WTC11 (cell line): ENCODE results near the gene KCNJ16. TPM values are rescaled to one million over a fixed set of nuclear protein-coding genes. Genes with fewer than 3 reads are reported as not detected.

Experiments
- ATAC-seq: fragments of 200-7000 bp; cut with Tn5 transposase; 2 replicates; pipeline ENCODE4 v1.10.0; 2021; ENCODE audit warnings: mild to moderate bottlenecking, moderate library complexity
- CTCF ChIA-PET: fragments of 300-600 bp; sonication (Branson Sonifier 250); formaldehyde crosslinking; loops from one replicate; lab custom pipeline; 2021; ENCODE audit warnings: antibody characterized with exemption; lab: Charles Lee
- POLR2A ChIA-PET: fragments of 350-600 bp; sonication (Branson Sonifier 250); formaldehyde crosslinking; loops from one replicate; lab custom pipeline; 2021; ENCODE audit warnings: antibody characterized with exemption; lab: Charles Lee
- DNase-seq: peaks from one replicate; pipeline ENCODE4 v3.0.0; 2021; ENCODE audit warnings: low spot score
- H3K27ac Mint-ChIP-seq: 2 replicates; pipeline ENCODE4 v1.8.0; 2021; ENCODE audit warnings: mixed read lengths
- H3K27me3 Mint-ChIP-seq: 2 replicates; pipeline ENCODE4 v1.8.0; 2021; ENCODE audit warnings: low read depth, mild to moderate bottlenecking, moderate library complexity, mixed read lengths
- H3K36me3 Mint-ChIP-seq: 2 replicates; pipeline ENCODE4 v1.8.0; 2021; ENCODE audit warnings: mixed read lengths
- H3K4me1 Mint-ChIP-seq: 2 replicates; pipeline ENCODE4 v1.8.0; 2022; ENCODE audit warnings: mixed read lengths
- H3K4me3 Mint-ChIP-seq: 2 replicates; pipeline ENCODE4 v1.8.0; 2021; ENCODE audit warnings: mild to moderate bottlenecking, moderate library complexity, mixed read lengths
- H3K9me3 Mint-ChIP-seq: 2 replicates; pipeline ENCODE4 v1.8.0; 2021; ENCODE audit warnings: mixed read lengths
- CREB1 ChIP-seq: sonication (generic); formaldehyde crosslinking; IDR thresholded peaks from 2 replicates; pipeline ENCODE4 v1.8.0; 2023; ENCODE audit warnings: mild to moderate bottlenecking, missing genetic modification reagents
- CTCF ChIP-seq: fragments of 200-600 bp; IDR thresholded peaks from 2 replicates; pipeline ENCODE4 v1.8.0; 2022; ENCODE audit warnings: antibody characterized with exemption
- ERG ChIP-seq: fragments of 250-450 bp; sonication (Bioruptor Pico); IDR thresholded peaks from 2 replicates; pipeline ENCODE4 v1.8.0; 2021; ENCODE audit warnings: mild to moderate bottlenecking
- FOXJ3 ChIP-seq: sonication (generic); formaldehyde crosslinking; IDR thresholded peaks from 2 replicates; pipeline ENCODE4 v1.9.0; 2021; ENCODE audit warnings: missing genetic modification reagents, mild to moderate bottlenecking, borderline replicate concordance
- GTF2I ChIP-seq: fragments of 250-450 bp; sonication (Bioruptor Pico); conservative IDR thresholded peaks from 2 replicates; pipeline ENCODE4 v1.4.0; 2021; ENCODE audit warnings: mild to moderate bottlenecking
- IRF2 ChIP-seq: sonication (generic); formaldehyde crosslinking; IDR thresholded peaks from 2 replicates; pipeline ENCODE4 v1.8.0; 2022; ENCODE audit warnings: low read depth, missing genetic modification reagents, borderline replicate concordance
- KAT7 ChIP-seq: sonication (generic); formaldehyde crosslinking; IDR thresholded peaks from 2 replicates; pipeline ENCODE4 v1.8.1; 2023; ENCODE audit warnings: missing genetic modification reagents, mild to moderate bottlenecking, borderline replicate concordance
- NFYB ChIP-seq: sonication (generic); formaldehyde crosslinking; conservative IDR thresholded peaks from 2 replicates; pipeline ENCODE4 v1.8.0; 2022; ENCODE audit warnings: low read depth, missing genetic modification reagents
- NR3C1 ChIP-seq: sonication (generic); formaldehyde crosslinking; conservative IDR thresholded peaks from 2 replicates; pipeline ENCODE4 v1.8.1; 2023; ENCODE audit warnings: low read depth, mild to moderate bottlenecking, missing genetic modification reagents
- ZBTB21 ChIP-seq: sonication (generic); formaldehyde crosslinking; IDR thresholded peaks from 2 replicates; pipeline ENCODE4 v1.8.1; 2023; ENCODE audit warnings: mild to moderate bottlenecking, missing genetic modification reagents, borderline replicate concordance
- ZBTB43 ChIP-seq: sonication (generic); formaldehyde crosslinking; IDR thresholded peaks from 2 replicates; pipeline ENCODE4 v1.8.1; 2023; ENCODE audit warnings: mild to moderate bottlenecking, missing genetic modification reagents
- ZNF263 ChIP-seq: sonication (generic); formaldehyde crosslinking; IDR thresholded peaks from 2 replicates; pipeline ENCODE4 v1.8.1; 2022; ENCODE audit warnings: low read depth, mild to moderate bottlenecking, moderate library complexity, missing genetic modification reagents
- ZNF281 ChIP-seq: sonication (generic); formaldehyde crosslinking; IDR thresholded peaks from 2 replicates; pipeline ENCODE4 v1.8.0; 2023; ENCODE audit warnings: mild to moderate bottlenecking, missing genetic modification reagents
- ZNF671 ChIP-seq: fragments of 250-450 bp; sonication (Bioruptor Pico); IDR thresholded peaks from 2 replicates; pipeline ENCODE4 v1.8.0; 2021; ENCODE audit warnings: mild to moderate bottlenecking
- total RNA-seq: library from RNA; stranded (reverse); gene quantifications from 3 replicates; pipeline ENCODE4 v1.2.3, GENCODE V29; 2021
- TF ChIP-seq, protein P1 (sequence below): sonication (generic); formaldehyde crosslinking; IDR thresholded peaks from 2 replicates; pipeline ENCODE4 v1.8.1; 2023; ENCODE audit warnings: mild to moderate bottlenecking, missing genetic modification reagents, borderline replicate concordance
- TF ChIP-seq, protein P2 (sequence below): sonication (generic); formaldehyde crosslinking; IDR thresholded peaks from 2 replicates; pipeline ENCODE4 v1.8.1; 2023; ENCODE audit warnings: mild to moderate bottlenecking, missing genetic modification reagents, moderate library complexity

The KCNJ16 gene
- total RNA-seq, 1 experiment from 2014 or later, result not detected

GRCh38 chr17:70158591-70158990, 83.6 kb downstream of the KCNJ16 start:
- no peak for DNase-seq
- H3K36me3 Mint-ChIP-seq, result no peaks in the 10 kb centered on the region
- no peaks in the 10 kb centered on the region for H3K4me1 Mint-ChIP-seq
- ChIA-PET POLR2A (no interaction called here), CTCF (no interaction called here)
- TF ChIP-seq, protein P1, sequence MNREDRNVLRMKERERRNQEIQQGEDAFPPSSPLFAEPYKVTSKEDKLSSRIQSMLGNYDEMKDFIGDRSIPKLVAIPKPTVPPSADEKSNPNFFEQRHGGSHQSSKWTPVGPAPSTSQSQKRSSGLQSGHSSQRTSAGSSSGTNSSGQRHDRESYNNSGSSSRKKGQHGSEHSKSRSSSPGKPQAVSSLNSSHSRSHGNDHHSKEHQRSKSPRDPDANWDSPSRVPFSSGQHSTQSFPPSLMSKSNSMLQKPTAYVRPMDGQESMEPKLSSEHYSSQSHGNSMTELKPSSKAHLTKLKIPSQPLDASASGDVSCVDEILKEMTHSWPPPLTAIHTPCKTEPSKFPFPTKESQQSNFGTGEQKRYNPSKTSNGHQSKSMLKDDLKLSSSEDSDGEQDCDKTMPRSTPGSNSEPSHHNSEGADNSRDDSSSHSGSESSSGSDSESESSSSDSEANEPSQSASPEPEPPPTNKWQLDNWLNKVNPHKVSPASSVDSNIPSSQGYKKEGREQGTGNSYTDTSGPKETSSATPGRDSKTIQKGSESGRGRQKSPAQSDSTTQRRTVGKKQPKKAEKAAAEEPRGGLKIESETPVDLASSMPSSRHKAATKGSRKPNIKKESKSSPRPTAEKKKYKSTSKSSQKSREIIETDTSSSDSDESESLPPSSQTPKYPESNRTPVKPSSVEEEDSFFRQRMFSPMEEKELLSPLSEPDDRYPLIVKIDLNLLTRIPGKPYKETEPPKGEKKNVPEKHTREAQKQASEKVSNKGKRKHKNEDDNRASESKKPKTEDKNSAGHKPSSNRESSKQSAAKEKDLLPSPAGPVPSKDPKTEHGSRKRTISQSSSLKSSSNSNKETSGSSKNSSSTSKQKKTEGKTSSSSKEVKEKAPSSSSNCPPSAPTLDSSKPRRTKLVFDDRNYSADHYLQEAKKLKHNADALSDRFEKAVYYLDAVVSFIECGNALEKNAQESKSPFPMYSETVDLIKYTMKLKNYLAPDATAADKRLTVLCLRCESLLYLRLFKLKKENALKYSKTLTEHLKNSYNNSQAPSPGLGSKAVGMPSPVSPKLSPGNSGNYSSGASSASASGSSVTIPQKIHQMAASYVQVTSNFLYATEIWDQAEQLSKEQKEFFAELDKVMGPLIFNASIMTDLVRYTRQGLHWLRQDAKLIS (CRISPR knock-in tag), result no peak
- no peak for TF ChIP-seq CTCF
- no peak for TF ChIP-seq IRF2
- no peak for ATAC-seq
- H3K4me3 Mint-ChIP-seq, result no peak overlapping the region
- no peaks in the 10 kb centered on the region for H3K27me3 Mint-ChIP-seq
- H3K27ac Mint-ChIP-seq, result no peak overlapping the region
- H3K9me3 Mint-ChIP-seq, result no peaks in the 10 kb centered on the region

GRCh38 chr17:70159980-70160379, 85.0 kb downstream of the KCNJ16 start:
- DNase-seq (no peak), ATAC-seq (no peak)
- no peaks in the 10 kb centered on the region for H3K9me3 Mint-ChIP-seq
- H3K27me3 Mint-ChIP-seq, result no peaks in the 10 kb centered on the region
- H3K4me3 Mint-ChIP-seq, result no peak overlapping the region
- no peaks in the 10 kb centered on the region for H3K36me3 Mint-ChIP-seq
- no peaks in the 10 kb centered on the region for H3K4me1 Mint-ChIP-seq
- CTCF ChIA-PET, result no interaction called here
- TF ChIP-seq ZBTB43 (CRISPR knock-in tag) (no peak), ZBTB21 (CRISPR knock-in tag) (no peak), FOXJ3 (CRISPR knock-in tag) (no peak), ERG (CRISPR knock-in tag) (no peak), ZNF671 (CRISPR knock-in tag) (no peak), ZNF263 (CRISPR knock-in tag) (no peak), CREB1 (no peak), NFYB (CRISPR knock-in tag) (no peak)
- H3K27ac Mint-ChIP-seq, result no peak overlapping the region
- POLR2A ChIA-PET, result no interaction called here

DNA sequence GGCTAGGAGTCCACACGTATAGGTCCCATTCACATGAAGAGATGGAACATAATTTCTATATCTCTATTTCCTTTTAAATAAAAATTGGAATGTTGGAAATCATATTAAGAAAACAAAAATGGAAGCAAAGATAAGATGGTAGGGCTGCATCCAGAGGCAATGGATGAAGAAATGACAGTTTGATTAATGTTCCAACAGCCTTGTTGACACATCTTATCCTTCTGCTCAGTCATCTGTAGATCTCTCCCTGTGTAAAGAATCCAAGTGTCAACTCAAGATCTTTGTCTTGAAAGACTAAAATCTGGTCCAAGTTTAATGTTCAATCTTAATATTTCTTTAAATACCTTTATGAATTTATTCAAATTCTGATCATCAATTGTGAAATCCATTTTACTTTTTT, 86.5 kb downstream of the KCNJ16 start:
- Mint-ChIP-seq H3K27ac (no peak overlapping the region), H3K9me3 (no peaks in the 10 kb centered on the region), H3K4me1 (no peaks in the 10 kb centered on the region), H3K27me3 (no peaks in the 10 kb centered on the region), H3K4me3 (no peak overlapping the region), H3K36me3 (no peaks in the 10 kb centered on the region)
- CTCF ChIA-PET, result no interaction called here
- ATAC-seq (no peak), DNase-seq (no peak)
- TF ChIP-seq NR3C1 (no peak), KAT7 (CRISPR knock-in tag) (no peak), ZNF281 (CRISPR knock-in tag) (no peak), GTF2I (no peak), ZNF263 (CRISPR knock-in tag) (no peak)
- TF ChIP-seq, protein P2, sequence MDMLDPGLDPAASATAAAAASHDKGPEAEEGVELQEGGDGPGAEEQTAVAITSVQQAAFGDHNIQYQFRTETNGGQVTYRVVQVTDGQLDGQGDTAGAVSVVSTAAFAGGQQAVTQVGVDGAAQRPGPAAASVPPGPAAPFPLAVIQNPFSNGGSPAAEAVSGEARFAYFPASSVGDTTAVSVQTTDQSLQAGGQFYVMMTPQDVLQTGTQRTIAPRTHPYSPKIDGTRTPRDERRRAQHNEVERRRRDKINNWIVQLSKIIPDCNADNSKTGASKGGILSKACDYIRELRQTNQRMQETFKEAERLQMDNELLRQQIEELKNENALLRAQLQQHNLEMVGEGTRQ, result no peak
- POLR2A ChIA-PET, result no interaction called here
